K562 (cell line): ENCODE measurements around the gene MRPL33. TPM values are rescaled to one million over a fixed set of nuclear protein-coding genes. Genes with fewer than 3 reads are reported as not detected.

Experiments used
- CREB3L1 ChIP-seq: fragments of 450-650 bp; IDR thresholded peaks from 2 replicates; pipeline ENCODE4 v1.6.1; 2014; ENCODE audit warnings: low read depth, mild to moderate bottlenecking, moderate library complexity, borderline replicate concordance
- CREB5 ChIP-seq: fragments of 250-450 bp; sonication (Bioruptor Pico); IDR thresholded peaks from 2 replicates; pipeline ENCODE4 v1.5.0; 2020; ENCODE audit warnings: mild to moderate bottlenecking
- FOSL1 ChIP-seq: fragments of 200-800 bp; sonication (Bioruptor generic); conservative IDR thresholded peaks from 2 replicates; pipeline ENCODE4 v1.6.1; 2016; ENCODE audit warnings: missing genetic modification characterization, missing compliant biosample characterization
- GMEB1 ChIP-seq: fragments of 250-450 bp; sonication (Bioruptor Pico); IDR thresholded peaks from 2 replicates; pipeline ENCODE4 v1.4.0; 2020; ENCODE audit warnings: mild to moderate bottlenecking
- NR2C1 ChIP-seq, 2 experiments: fragments of 450-650 bp; IDR thresholded peaks; 2 replicates each; pipeline ENCODE4 v1.6.1; 2017; ENCODE audit warnings: mild to moderate bottlenecking in 2 of 2, antibody characterized with exemption in 1 of 2, inconsistent platforms in 1 of 2, missing compliant biosample characterization in 1 of 2, missing genetic modification characterization in 1 of 2
- NR2C2 ChIP-seq, 2 experiments: fragments of 200-800 bp in 1 of 2; sonication (Bioruptor generic) in 1 of 2; sonication (generic) in 1 of 2; formaldehyde crosslinking in 1 of 2; IDR thresholded peaks; 2 replicates each; pipeline versions ENCODE4 v1.6.1 to v1.8.0; 2016 to 2022; ENCODE audit warnings: mild to moderate bottlenecking in 1 of 2, missing compliant biosample characterization in 1 of 2, missing genetic modification characterization in 1 of 2, missing genetic modification reagents in 1 of 2
- NRF1 ChIP-seq, 2 experiments: fragments of 450-650 bp; IDR thresholded peaks in 1 of 2; conservative IDR thresholded peaks in 1 of 2; 2 replicates each; pipeline ENCODE4 v1.6.1; 2014; ENCODE audit warnings: mild to moderate bottlenecking in 2 of 2
- PHF21A ChIP-seq: fragments of 450-650 bp; IDR thresholded peaks from 2 replicates; pipeline ENCODE4 v1.6.1; 2017; ENCODE audit warnings: low read depth, borderline replicate concordance
- REST ChIP-seq, 2 experiments: fragments of 450-650 bp; formaldehyde crosslinking in 1 of 2; IDR thresholded peaks; 2 replicates each; pipeline versions ENCODE4 v1.4.0 to v1.6.1; 2014 to 2020; ENCODE audit warnings: mild to moderate bottlenecking in 2 of 2, borderline replicate concordance in 1 of 2, low read depth in 1 of 2
- polyA plus RNA-seq, 8 experiments: library from polyadenylated mRNA; depleted of rRNA in 4 of 8; stranded (reverse) in 5 of 8; unstranded in 3 of 8; fragments of >200 nt; fragmentation: Nextera tagmentation in 2 of 8; fragmentation: Illumina TruSeq in 1 of 8; extraction: Ambion mirVana in 2 of 8; extraction: Trizol in 1 of 8; gene quantifications; 2 replicates each; pipeline versions ENCODE4 v1.2.1 to v1.2.3, GENCODE V29; 2011 to 2014; ENCODE audit warnings: inconsistent platforms in 1 of 8, missing spikeins in 1 of 8
- total RNA-seq, 7 experiments: library from RNA; depleted of rRNA in 6 of 7; stranded (reverse); fragments of >200 nt in 6 of 7; fragmentation: Illumina TruSeq in 2 of 7; extraction: Trizol in 2 of 7; gene quantifications; 2 replicates each; pipeline versions ENCODE4 v1.2.1 to v1.2.3, GENCODE V29; 2011 to 2021; ENCODE audit warnings: low replicate concordance in 1 of 7

Gene MRPL33
- total and polyA plus RNA-seq, 9 of the 15 experiments (the other 6 are each of a cell fraction or from before 2014, with no cell fraction given): 68.3 to 338 (median 226) TPM

GRCh38 chr2:27771548-27772335 is at the start of gene MRPL33 (continued):
- TF ChIP-seq GMEB1 (CRISPR knock-in tag) (peak; percentile 61), REST (IDR thresholded peaks at IDR 0.05; ENCODE audit: borderline replicate concordance) (no peak), REST (CRISPR knock-in tag; IDR thresholded peaks at IDR 0.05; ENCODE audit: low read depth) (peak; percentile 87), FOSL1 (peak; percentile 34; the same call in 1 of the 2 replicates), PHF21A (peak; percentile 45; the same call in 1 of the 2 replicates), NRF1 (conservative IDR thresholded peaks at IDR 0.05 in 1 of 2, IDR thresholded peaks at IDR 0.05 in 1 of 2) (peak; percentile 73 to 79), CREB3L1 (peak; percentile 84), NR2C2 (CRISPR knock-in tag; IDR thresholded peaks at IDR 0.05) (peak; percentile 99), NR2C2 (tag; IDR thresholded peaks at IDR 0.05) (peak; percentile 100), NR2C1 (IDR thresholded peaks at IDR 0.05) (peak; percentile 100), NR2C1 (tag; IDR thresholded peaks at IDR 0.05) (peak; percentile 99), CREB5 (no peak)
